Right cardiac atrium (tissue), 5 donors: ENCODE measurements around the gene ZBED2. TPM values are rescaled to one million over a fixed set of nuclear protein-coding genes. Genes with fewer than 3 reads are reported as not detected.

ENCODE experiments used
- ATAC-seq, 2 donors: fragments of 200-7000 bp; cut with Tn5 transposase; one replicate each; pipeline versions ENCODE4 v1.8.0 to v1.9.1; 2020; ENCODE audit warnings: moderate library complexity in 2 of 2, mild to moderate bottlenecking in 1 of 2
- DNase-seq, 3 donors: peaks; one replicate each; pipeline ENCODE4 v3.0.0-alpha.2; 2020
- H3K27ac ChIP-seq: one replicate; pipeline ENCODE4 v1.5.1; 2013; ENCODE audit warnings: mild to moderate bottlenecking, low read length, control low read depth, moderate library complexity
- H3K27me3 ChIP-seq: one replicate; pipeline ENCODE4 v1.6.1; 2013; ENCODE audit not compliant: control insufficient read depth, insufficient read depth
- H3K4me1 ChIP-seq: one replicate; pipeline ENCODE4 v1.6.1; 2013; ENCODE audit warnings: low read length; ENCODE audit not compliant: control insufficient read depth, insufficient read depth
- H3K4me3 ChIP-seq: one replicate; pipeline ENCODE4 v1.5.1; 2013; ENCODE audit warnings: low read length, control low read depth
- H3K9me3 ChIP-seq: one replicate; pipeline ENCODE4 v1.6.1; 2013; ENCODE audit warnings: low read length; ENCODE audit not compliant: control insufficient read depth
- WGBS: extraction: QIAGEN DNeasy Blood & Tissue Kit; methylation state at CpG from one replicate; pipeline ENCODE4 v1.1.7; 2013; 5-methylcytosine and 5-hydroxymethylcytosine counted together
- intact Hi-C, 4 donors: fragments of 100-400 bp; cut with DNase I; formaldehyde crosslinking; loops; one replicate each; pipeline versions ENCODE4 v1.11.0 to v1.14.0; 2022 to 2023
- polyA plus RNA-seq: library from polyadenylated mRNA; stranded (reverse); fragments of 200-250 nt; gene quantifications from one replicate; pipeline ENCODE4 v1.2.3, GENCODE V29; 2013
- total RNA-seq, 4 donors: library from RNA; stranded (reverse); fragmentation: NEBNext Ultra II Directional; extraction: Animal tissue kit (Norgen Biotek cat#: 25700); gene quantifications; one replicate each; pipeline ENCODE4 v1.2.1, GENCODE V29; 2021
- donor health status: healthy with polysubstance abuse.
- donor health status: DM: no; HTN: yes; CAD: no.
- donor health status: DM: no; HTN: no; CAD: no.
- donor health status: DM: no; HTN: yes; CAD: no; lungs with severe emphysema.
- donor health status: DM: yes; HTN: yes; CAD: no.

Gene ZBED2
- total and polyA plus RNA-seq, 5 donors = not detected

GRCh38 chr3:111617406-111617805, 22.3 kb upstream of the ZBED2 start:
- no peaks in the 10 kb centered on the region for H3K9me3 ChIP-seq
- ATAC-seq = no peak
- DNase-seq = no peak
- no peak overlapping the region for H3K27ac ChIP-seq
- 92% methylated on average over 3 of the region's 3 CpGs for WGBS
- no peaks in the 10 kb centered on the region for H3K4me1 ChIP-seq
- intact Hi-C loops = no loop called here
- H3K4me3 ChIP-seq = no peak overlapping the region
- H3K27me3 ChIP-seq = no peaks in the 10 kb centered on the region

GRCh38 chr3:111616417-111617105, 21.4 kb upstream of the ZBED2 start:
- WGBS = 86% methylated on average over 6 of the region's 6 CpGs
- Histone ChIP-seq H3K4me1 (no peaks in the 10 kb centered on the region), H3K9me3 (no peaks in the 10 kb centered on the region), H3K27ac (no peak overlapping the region), H3K27me3 (no peaks in the 10 kb centered on the region), H3K4me3 (no peak overlapping the region)
- intact Hi-C loops = no loop called here
- DNase-seq = peak in 2 of 3 donors; percentile 35
- ATAC-seq = no peak

- Histone ChIP-seq H3K4me3 (no peak overlapping the region), H3K27me3 (no peaks in the 10 kb centered on the region), H3K9me3 (no peaks in the 10 kb centered on the region), H3K4me1 (no peaks in the 10 kb centered on the region), H3K27ac (no peak overlapping the region)
- no peak for DNase-seq
- intact Hi-C loops = no loop called here
- WGBS = 52% methylated on average over 3 of the region's 3 CpGs
- no peak for ATAC-seq
These were observed 20.7 kb upstream of the ZBED2 start for GRCh38 chr3:111615880-111616279.

GRCh38 chr3:111613294-111613693, 18.1 kb upstream of the ZBED2 start:
- 69% methylated on average over 1 of the region's 1 CpG for whole genome bisulfite sequencing
- no peak for DNase-seq
- Histone ChIP-seq H3K4me3 (no peak overlapping the region), H3K27me3 (no peaks in the 10 kb centered on the region), H3K9me3 (no peaks in the 10 kb centered on the region), H3K4me1 (no peaks in the 10 kb centered on the region), H3K27ac (no peak overlapping the region)
- intact Hi-C loops = no loop called here
- ATAC-seq = no peak

GRCh38 chr3:111610612-111611054, 15.5 kb upstream of the ZBED2 start:
- ATAC-seq = no peak
- WGBS = 81% methylated on average over 8 of the region's 8 CpGs

GRCh38 chr3:111610189-111610588, 15.0 kb upstream of the ZBED2 start:
- intact Hi-C loops = no loop called here
- no peak for ATAC-seq
- no peak overlapping the region for H3K27ac ChIP-seq
- H3K4me1 ChIP-seq = no peaks in the 10 kb centered on the region
- WGBS = 70% methylated on average over 5 of the region's 5 CpGs
- no peaks in the 10 kb centered on the region for H3K9me3 ChIP-seq
- DNase-seq = no peak
- no peak overlapping the region for H3K4me3 ChIP-seq
- H3K27me3 ChIP-seq = no peaks in the 10 kb centered on the region

More at GRCh38 chr3:111610612-111611054, 15.5 kb upstream of the ZBED2 start:
- Histone ChIP-seq H3K27ac (no peak overlapping the region), H3K4me1 (no peaks in the 10 kb centered on the region), H3K27me3 (no peaks in the 10 kb centered on the region), H3K9me3 (no peaks in the 10 kb centered on the region), H3K4me3 (no peak overlapping the region)
- no peak for DNase-seq
- intact Hi-C loops = no loop called here

- Histone ChIP-seq H3K27me3 (no peaks in the 10 kb centered on the region), H3K4me3 (no peak overlapping the region), H3K9me3 (no peaks in the 10 kb centered on the region), H3K4me1 (no peaks in the 10 kb centered on the region), H3K27ac (no peak overlapping the region)
- WGBS = 80% methylated on average over 2 of the region's 2 CpGs
- intact Hi-C loops = no loop called here
- no peak for ATAC-seq
- no peak for DNase-seq
These were observed 14.6 kb upstream of the ZBED2 start for GRCh38 chr3:111609700-111610099.

GRCh38 chr3:111608383-111608782, 13.2 kb upstream of the ZBED2 start:
- ATAC-seq (no peak), DNase-seq (no peak)
- H3K27me3 ChIP-seq = no peaks in the 10 kb centered on the region
- H3K9me3 ChIP-seq = no peaks in the 10 kb centered on the region
- WGBS = 90% methylated on average over 2 of the region's 2 CpGs
- no peaks in the 10 kb centered on the region for H3K4me1 ChIP-seq
- H3K27ac ChIP-seq = no peak overlapping the region
- H3K4me3 ChIP-seq = no peak overlapping the region
- intact Hi-C loops = no loop called here

GRCh38 chr3:111607240-111607920, 12.2 kb upstream of the ZBED2 start:
- intact Hi-C loops = no loop called here
- H3K27ac ChIP-seq = no peak overlapping the region
- WGBS = 85% methylated on average over 3 of the region's 3 CpGs
- no peak overlapping the region for H3K4me3 ChIP-seq
- no peak for ATAC-seq
- H3K27me3 ChIP-seq = no peaks in the 10 kb centered on the region
- H3K4me1 ChIP-seq = no peaks in the 10 kb centered on the region
- DNase-seq = no peak
- H3K9me3 ChIP-seq = no peaks in the 10 kb centered on the region

- Histone ChIP-seq H3K27ac (no peak overlapping the region), H3K9me3 (no peaks in the 10 kb centered on the region), H3K27me3 (no peaks in the 10 kb centered on the region), H3K4me1 (no peaks in the 10 kb centered on the region), H3K4me3 (no peak overlapping the region)
- ATAC-seq (no peak), DNase-seq (no peak)
- intact Hi-C loops = no loop called here
- WGBS = 81% methylated on average over 2 of the region's 2 CpGs
These were observed 10.3 kb upstream of the ZBED2 start for GRCh38 chr3:111605493-111605892.

- Histone ChIP-seq H3K4me3 (no peak overlapping the region), H3K27me3 (no peaks in the 10 kb centered on the region), H3K4me1 (no peaks in the 10 kb centered on the region), H3K27ac (no peak overlapping the region), H3K9me3 (no peaks in the 10 kb centered on the region)
- ATAC-seq (no peak), DNase-seq (no peak)
- intact Hi-C loops = no loop called here
These were observed 9.9 kb upstream of the ZBED2 start for GRCh38 chr3:111605018-111605417.
